GM23338 (cell line): ENCODE data around the gene IGF2BP2. TPM values are rescaled to one million over a fixed set of nuclear protein-coding genes. Genes with fewer than 3 reads are reported as not detected.
A peak's percentile ranks its signal among the peaks of the same experiment; 100 is the strongest.

ENCODE experiments used
- ATAC-seq: fragments of 200-7000 bp; cut with Tn5 transposase; 3 replicates; pipeline ENCODE4 v1.9.1; 2020
- DNase-seq: peaks from one replicate; pipeline ENCODE4 v3.0.0-alpha.2; 2015; ENCODE audit warnings: low spot score
- H2AFZ ChIP-seq: fragments of 200-600 bp; sonication (generic); 2 replicates; pipeline ENCODE4 v1.8.0; 2016; ENCODE audit warnings: antibody characterized with exemption, mild to moderate bottlenecking, moderate library complexity
- H3F3A ChIP-seq: fragments of 200-600 bp; sonication (generic); replicated peaks from 2 replicates; pipeline ENCODE4 v1.8.0; 2017; ENCODE audit warnings: antibody characterized with exemption, mixed run types, low read depth
- H3K27ac ChIP-seq: fragments of 200-600 bp; sonication (generic); 2 replicates; pipeline ENCODE4 v1.6.1; 2016; ENCODE audit warnings: low read depth
- H3K27me3 ChIP-seq: fragments of 200-600 bp; sonication (generic); 2 replicates; pipeline ENCODE4 v1.8.0; 2016; ENCODE audit warnings: mild to moderate bottlenecking, mixed run types, moderate library complexity; ENCODE audit not compliant: insufficient read depth
- H3K36me3 ChIP-seq: fragments of 200-600 bp; sonication (generic); 2 replicates; pipeline ENCODE4 v1.8.0; 2016; ENCODE audit warnings: mild to moderate bottlenecking; ENCODE audit not compliant: insufficient read depth
- H3K4me1 ChIP-seq: fragments of 200-600 bp; sonication (generic); 2 replicates; pipeline ENCODE4 v1.8.0; 2016; ENCODE audit warnings: mild to moderate bottlenecking, moderate library complexity; ENCODE audit not compliant: insufficient read depth
- H3K4me2 ChIP-seq: fragments of 200-600 bp; sonication (generic); 2 replicates; pipeline ENCODE4 v1.7.1; 2017; ENCODE audit warnings: mixed run types
- H3K4me3 ChIP-seq: fragments of 200-600 bp; sonication (generic); 2 replicates; pipeline ENCODE4 v1.6.1; 2016; ENCODE audit warnings: mixed run types
- H3K79me2 ChIP-seq: fragments of 200-600 bp; sonication (generic); replicated peaks from 2 replicates; pipeline ENCODE4 v1.8.0; 2017; ENCODE audit warnings: mild to moderate bottlenecking; ENCODE audit not compliant: insufficient read depth
- H3K9me2 ChIP-seq: fragments of 200-600 bp; sonication (generic); 2 replicates; pipeline ENCODE4 v1.8.0; 2017; ENCODE audit not compliant: insufficient read depth
- H4K20me1 ChIP-seq: fragments of 200-600 bp; sonication (generic); replicated peaks from 2 replicates; pipeline ENCODE4 v1.8.0; 2017; ENCODE audit warnings: mild to moderate bottlenecking; ENCODE audit not compliant: insufficient read depth
- H3K27ac Mint-ChIP-seq: 2 replicates; pipeline ENCODE4 v1.8.0; 2020; ENCODE audit warnings: inconsistent platforms, mild to moderate bottlenecking, moderate library complexity, mixed read lengths
- H3K27me3 Mint-ChIP-seq: 3 replicates; pipeline ENCODE4 v1.8.0; 2022; ENCODE audit warnings: low read depth, mild to moderate bottlenecking, moderate library complexity, mixed read lengths, inconsistent platforms; ENCODE audit not compliant: insufficient read depth, poor library complexity
- H3K36me3 Mint-ChIP-seq: 3 replicates; pipeline ENCODE4 v1.8.0; 2021; ENCODE audit warnings: low read depth, mild to moderate bottlenecking, inconsistent platforms, moderate library complexity, mixed read lengths
- H3K4me1 Mint-ChIP-seq: 3 replicates; pipeline ENCODE4 v1.8.0; 2020; ENCODE audit warnings: mild to moderate bottlenecking, inconsistent platforms, mixed read lengths
- H3K4me3 Mint-ChIP-seq: 3 replicates; pipeline ENCODE4 v1.8.0; 2021; ENCODE audit warnings: moderate library complexity, mild to moderate bottlenecking, inconsistent platforms, mixed read lengths
- H3K9me3 Mint-ChIP-seq: 3 replicates; pipeline ENCODE4 v1.8.0; 2020; ENCODE audit warnings: moderate library complexity, mild to moderate bottlenecking, inconsistent platforms, mixed read lengths
- ETS1 ChIP-seq: IDR thresholded peaks from 2 replicates; pipeline ENCODE4 v1.6.1; 2016; ENCODE audit warnings: antibody characterized with exemption
- EZH2phosphoT487 ChIP-seq: fragments of 200-600 bp; sonication (generic); IDR thresholded peaks from one replicate; pipeline ENCODE4 v1.8.1; 2018; ENCODE audit warnings: antibody characterized with exemption; ENCODE audit not compliant: unreplicated experiment
- JUNB ChIP-seq: IDR thresholded peaks from one replicate; pipeline ENCODE4 v1.6.1; 2016; ENCODE audit warnings: antibody characterized with exemption; ENCODE audit not compliant: unreplicated experiment
- NANOG ChIP-seq: IDR thresholded peaks from 2 replicates; pipeline ENCODE4 v1.6.1; 2016; ENCODE audit warnings: antibody characterized with exemption, borderline replicate concordance
- STAT1 ChIP-seq: IDR thresholded peaks from one replicate; pipeline ENCODE4 v1.6.1; 2016; ENCODE audit warnings: antibody characterized with exemption; ENCODE audit not compliant: unreplicated experiment
- ZNF462 ChIP-seq: fragments of 250-450 bp; sonication (Bioruptor Pico); IDR thresholded peaks from 2 replicates; pipeline ENCODE4 v1.5.0; 2020; ENCODE audit warnings: mild to moderate bottlenecking, moderate library complexity
- polyA plus RNA-seq: library from polyadenylated mRNA; unstranded; fragments of >200 nt; fragmentation: Nextera tagmentation; extraction: Ambion mirVana; gene quantifications from 2 replicates; pipeline ENCODE4 v1.2.1, GENCODE V29; 2016
- total RNA-seq: library from RNA; depleted of rRNA; stranded (reverse); fragments of >200 nt; shearing (Covaris generic); gene quantifications from 2 replicates; pipeline ENCODE4 v1.2.3, GENCODE V29; 2014

IGF2BP2 gene
- total and polyA plus RNA-seq, 2 experiments from 2014 or later: 82.9 to 84.5 TPM

GRCh38 chr3:185788292-185788691 is 36.5 kb downstream of the IGF2BP2 start (continued):
- TF ChIP-seq ZNF462 (CRISPR knock-in tag): no peak
- TF ChIP-seq JUNB: no peak
- TF ChIP-seq NANOG: no peak
- TF ChIP-seq EZH2phosphoT487: no peak

- peak overlapping the region; percentile 69 for H3K4me2 ChIP-seq
- no peak; the same call in 1 of the 2 replicates for TF ChIP-seq NANOG
- TF ChIP-seq ZNF462 (CRISPR knock-in tag): no peak
- TF ChIP-seq ETS1: no peak
- TF ChIP-seq STAT1: no peak
Observed at GRCh38 chr3:185786956-185787877, 37.6 kb downstream of the IGF2BP2 start.

More at GRCh38 chr3:185786956-185787877, 37.6 kb downstream of the IGF2BP2 start:
- Mint-ChIP-seq H3K9me3 (no peaks in the 10 kb centered on the region), H3K27ac (peak overlapping the region; percentile 99), H3K4me1 (peaks cover 74% of the 10 kb centered on the region), H3K4me3 (peak overlapping the region; percentile 58), H3K27me3 (peaks cover 7% of the 10 kb centered on the region), H3K36me3 (peaks cover 21% of the 10 kb centered on the region)
- DNase-seq (peak; percentile 64), ATAC-seq (peak; percentile 43)
- Histone ChIP-seq H3K36me3 (no peaks in the 10 kb centered on the region), H2AFZ (no peak overlapping the region), H3K9me2 (no peaks in the 10 kb centered on the region), H3K4me1 (peaks cover 75% of the 10 kb centered on the region), H3K79me2 (peaks cover 85% of the 10 kb centered on the region), H4K20me1 (0 out of 2 replicates have a peak, but pooled peaks cover 2% of the 10 kb centered on the region), H3K27ac (peak overlapping the region; percentile 98), H3F3A (peaks cover 19% of the 10 kb centered on the region; the same call in 1 of the 2 replicates), H3K4me3 (peak overlapping the region; percentile 38), H3K27me3 (no peaks in the 10 kb centered on the region)
